Measurements from ENCODE around the gene ANLN. TPM values are rescaled to one million over a fixed set of nuclear protein-coding genes. Genes with fewer than 3 reads are reported as not detected.

ANLN gene
- total and polyA plus RNA-seq, 9 of the 15 experiments (the other 6 are each of a cell fraction or from before 2014, with no cell fraction given), result 18.1 to 66.2 (median 38.7) TPM

DNA sequence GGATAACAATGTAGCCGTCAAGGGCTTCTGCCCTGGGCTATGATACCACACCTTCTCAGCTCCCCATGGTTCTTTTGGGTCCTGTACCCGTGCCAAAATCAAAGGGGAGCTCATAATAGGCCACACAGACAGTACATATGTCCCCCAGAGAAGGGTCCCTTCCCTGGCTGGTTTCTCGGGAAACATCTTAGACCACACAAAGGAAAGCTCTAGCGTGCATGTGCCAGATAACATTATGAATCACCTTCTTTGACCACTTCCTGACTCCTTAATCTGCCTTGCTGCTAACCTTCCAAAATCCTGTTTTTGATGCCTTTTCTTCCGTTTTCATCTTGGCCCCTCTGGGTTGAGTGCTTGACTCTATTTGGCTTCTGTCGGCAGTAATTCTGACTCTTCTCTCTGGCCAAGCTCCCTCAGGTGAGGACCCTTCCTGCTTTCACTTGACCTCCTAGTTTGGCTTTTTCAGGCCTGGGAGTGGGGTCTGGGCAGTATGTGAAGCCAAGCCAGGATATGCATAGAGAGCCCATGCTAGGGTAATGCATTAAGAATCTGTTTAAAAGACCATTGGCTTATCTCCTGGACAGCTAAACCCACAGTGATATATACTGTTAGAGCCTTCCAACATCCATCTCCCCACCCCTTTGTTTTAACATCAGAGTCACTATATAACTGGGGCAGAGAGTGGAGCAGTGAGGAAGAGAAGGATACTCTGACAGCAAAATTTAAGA lies 84.8 kb downstream of the ANLN start (continued):
- TF ChIP-seq TRIM24 (IDR thresholded peaks at IDR 0.05) (peak in 1 of 2 experiments; percentile 54; a peak in 1 of 4 replicates), RBM15 (IDR thresholded peaks at IDR 0.05; ENCODE audit: insufficient read depth, low read length) (no peak), GABPB2 (CRISPR knock-in tag; conservative IDR thresholded peaks at IDR 0.05) (no peak)
- TF ChIP-seq, protein P1, sequence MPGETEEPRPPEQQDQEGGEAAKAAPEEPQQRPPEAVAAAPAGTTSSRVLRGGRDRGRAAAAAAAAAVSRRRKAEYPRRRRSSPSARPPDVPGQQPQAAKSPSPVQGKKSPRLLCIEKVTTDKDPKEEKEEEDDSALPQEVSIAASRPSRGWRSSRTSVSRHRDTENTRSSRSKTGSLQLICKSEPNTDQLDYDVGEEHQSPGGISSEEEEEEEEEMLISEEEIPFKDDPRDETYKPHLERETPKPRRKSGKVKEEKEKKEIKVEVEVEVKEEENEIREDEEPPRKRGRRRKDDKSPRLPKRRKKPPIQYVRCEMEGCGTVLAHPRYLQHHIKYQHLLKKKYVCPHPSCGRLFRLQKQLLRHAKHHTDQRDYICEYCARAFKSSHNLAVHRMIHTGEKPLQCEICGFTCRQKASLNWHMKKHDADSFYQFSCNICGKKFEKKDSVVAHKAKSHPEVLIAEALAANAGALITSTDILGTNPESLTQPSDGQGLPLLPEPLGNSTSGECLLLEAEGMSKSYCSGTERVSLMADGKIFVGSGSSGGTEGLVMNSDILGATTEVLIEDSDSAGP (CRISPR knock-in tag; IDR thresholded peaks at IDR 0.05), result no peak
- TF ChIP-seq, protein P2, sequence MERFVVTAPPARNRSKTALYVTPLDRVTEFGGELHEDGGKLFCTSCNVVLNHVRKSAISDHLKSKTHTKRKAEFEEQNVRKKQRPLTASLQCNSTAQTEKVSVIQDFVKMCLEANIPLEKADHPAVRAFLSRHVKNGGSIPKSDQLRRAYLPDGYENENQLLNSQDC (CRISPR knock-in tag; IDR thresholded peaks at IDR 0.05), result no peak
- TF ChIP-seq, protein P3, sequence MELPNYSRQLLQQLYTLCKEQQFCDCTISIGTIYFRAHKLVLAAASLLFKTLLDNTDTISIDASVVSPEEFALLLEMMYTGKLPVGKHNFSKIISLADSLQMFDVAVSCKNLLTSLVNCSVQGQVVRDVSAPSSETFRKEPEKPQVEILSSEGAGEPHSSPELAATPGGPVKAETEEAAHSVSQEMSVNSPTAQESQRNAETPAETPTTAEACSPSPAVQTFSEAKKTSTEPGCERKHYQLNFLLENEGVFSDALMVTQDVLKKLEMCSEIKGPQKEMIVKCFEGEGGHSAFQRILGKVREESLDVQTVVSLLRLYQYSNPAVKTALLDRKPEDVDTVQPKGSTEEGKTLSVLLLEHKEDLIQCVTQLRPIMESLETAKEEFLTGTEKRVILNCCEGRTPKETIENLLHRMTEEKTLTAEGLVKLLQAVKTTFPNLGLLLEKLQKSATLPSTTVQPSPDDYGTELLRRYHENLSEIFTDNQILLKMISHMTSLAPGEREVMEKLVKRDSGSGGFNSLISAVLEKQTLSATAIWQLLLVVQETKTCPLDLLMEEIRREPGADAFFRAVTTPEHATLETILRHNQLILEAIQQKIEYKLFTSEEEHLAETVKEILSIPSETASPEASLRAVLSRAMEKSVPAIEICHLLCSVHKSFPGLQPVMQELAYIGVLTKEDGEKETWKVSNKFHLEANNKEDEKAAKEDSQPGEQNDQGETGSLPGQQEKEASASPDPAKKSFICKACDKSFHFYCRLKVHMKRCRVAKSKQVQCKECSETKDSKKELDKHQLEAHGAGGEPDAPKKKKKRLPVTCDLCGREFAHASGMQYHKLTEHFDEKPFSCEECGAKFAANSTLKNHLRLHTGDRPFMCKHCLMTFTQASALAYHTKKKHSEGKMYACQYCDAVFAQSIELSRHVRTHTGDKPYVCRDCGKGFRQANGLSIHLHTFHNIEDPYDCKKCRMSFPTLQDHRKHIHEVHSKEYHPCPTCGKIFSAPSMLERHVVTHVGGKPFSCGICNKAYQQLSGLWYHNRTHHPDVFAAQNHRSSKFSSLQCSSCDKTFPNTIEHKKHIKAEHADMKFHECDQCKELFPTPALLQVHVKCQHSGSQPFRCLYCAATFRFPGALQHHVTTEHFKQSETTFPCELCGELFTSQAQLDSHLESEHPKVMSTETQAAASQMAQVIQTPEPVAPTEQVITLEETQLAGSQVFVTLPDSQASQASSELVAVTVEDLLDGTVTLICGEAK (IDR thresholded peaks at IDR 0.05), result no peak
- TF ChIP-seq, protein P3 (CRISPR knock-in tag; IDR thresholded peaks at IDR 0.05), result no peak
- TF ChIP-seq, protein P4, sequence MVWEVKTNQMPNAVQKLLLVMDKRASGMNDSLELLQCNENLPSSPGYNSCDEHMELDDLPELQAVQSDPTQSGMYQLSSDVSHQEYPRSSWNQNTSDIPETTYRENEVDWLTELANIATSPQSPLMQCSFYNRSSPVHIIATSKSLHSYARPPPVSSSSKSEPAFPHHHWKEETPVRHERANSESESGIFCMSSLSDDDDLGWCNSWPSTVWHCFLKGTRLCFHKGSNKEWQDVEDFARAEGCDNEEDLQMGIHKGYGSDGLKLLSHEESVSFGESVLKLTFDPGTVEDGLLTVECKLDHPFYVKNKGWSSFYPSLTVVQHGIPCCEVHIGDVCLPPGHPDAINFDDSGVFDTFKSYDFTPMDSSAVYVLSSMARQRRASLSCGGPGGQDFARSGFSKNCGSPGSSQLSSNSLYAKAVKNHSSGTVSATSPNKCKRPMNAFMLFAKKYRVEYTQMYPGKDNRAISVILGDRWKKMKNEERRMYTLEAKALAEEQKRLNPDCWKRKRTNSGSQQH (CRISPR knock-in tag; IDR thresholded peaks at IDR 0.05), result 0 out of 2 replicates have a peak, but pooled peaks have one; percentile 51
